Measurements from ENCODE around the gene GAS2.

GAS2 gene

DNA sequence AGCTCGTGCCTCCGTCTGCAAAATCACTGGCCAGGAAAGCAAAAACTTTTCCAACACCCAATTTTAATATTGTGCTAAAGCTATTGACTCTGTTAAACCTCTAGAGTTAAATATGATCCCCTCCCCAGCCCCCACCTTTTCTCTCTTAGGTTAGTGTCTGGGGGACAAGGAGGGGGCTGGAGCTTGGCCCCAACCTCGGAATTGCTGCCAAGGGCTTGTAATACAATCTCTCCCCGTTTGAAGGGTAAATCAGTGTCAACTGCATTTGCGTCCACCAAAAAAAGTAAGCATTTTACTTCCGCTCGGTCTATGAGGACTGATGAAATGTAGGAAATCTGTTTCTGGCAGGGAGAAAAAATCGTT, at the start of gene GAS2:
GAS2 (plus strand) TSS at position 287 of the 363 bp plus-strand sequence. CDS start 8,259 bp downstream, outside the sequence.
- Histone ChIP-seq H3K9ac (ENCODE audit: low read depth, low read length) (peak within 1 kb of the TSS; percentile 48), H3K36me3 (ENCODE audit: control insufficient read depth, insufficient read depth, low read length) (no peaks in the 10 kb centered on the region), H3K9me3 (ENCODE audit: control insufficient read depth, insufficient read depth, low read length) (no peaks in the 10 kb centered on the region), H3K4me3 (ENCODE audit: low read depth, low read length) (peak within 1 kb of the TSS; percentile 73), H3K27ac (ENCODE audit: low read depth, low read length) (no peak within 1 kb of the TSS), H3K4me1 (ENCODE audit: control insufficient read depth, insufficient read depth, low read length) (peaks cover 16% of the 10 kb centered on the region), H3K27me3 (ENCODE audit: control insufficient read depth, insufficient read depth, low read length) (peaks cover 28% of the 10 kb centered on the region)

DNA sequence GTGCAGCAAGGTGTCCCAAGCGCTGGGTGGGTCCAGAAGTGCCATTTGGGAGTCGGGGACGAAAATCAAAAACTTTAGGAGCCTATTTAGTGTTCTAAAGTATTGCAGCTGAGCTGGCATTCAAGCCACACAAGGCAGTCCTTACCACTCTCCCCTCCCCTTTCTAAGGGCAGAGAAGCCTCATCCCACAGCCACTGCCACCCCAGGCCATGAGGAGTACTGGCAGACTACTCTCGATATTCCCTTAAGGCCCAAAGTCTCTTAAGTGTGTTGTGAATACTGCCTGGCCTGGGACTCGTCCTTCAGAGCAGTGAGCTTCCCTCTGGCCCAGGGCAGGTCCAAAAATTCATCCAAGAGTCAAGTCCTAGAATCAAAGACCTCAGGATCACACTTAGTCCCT, 48.5 kb upstream of the GAS2 start:
- Histone ChIP-seq H3K9me3 (ENCODE audit: control insufficient read depth, insufficient read depth, low read length) (no peaks in the 10 kb centered on the region), H3K36me3 (ENCODE audit: control insufficient read depth, insufficient read depth, low read length) (no peaks in the 10 kb centered on the region), H3K4me3 (ENCODE audit: low read depth, low read length) (no peak overlapping the region), H3K4me1 (ENCODE audit: control insufficient read depth, insufficient read depth, low read length) (no peaks in the 10 kb centered on the region), H3K9ac (ENCODE audit: low read depth, low read length) (no peak overlapping the region), H3K27me3 (ENCODE audit: control insufficient read depth, insufficient read depth, low read length) (no peaks in the 10 kb centered on the region), H3K27ac (ENCODE audit: low read depth, low read length) (no peak overlapping the region)

DNA sequence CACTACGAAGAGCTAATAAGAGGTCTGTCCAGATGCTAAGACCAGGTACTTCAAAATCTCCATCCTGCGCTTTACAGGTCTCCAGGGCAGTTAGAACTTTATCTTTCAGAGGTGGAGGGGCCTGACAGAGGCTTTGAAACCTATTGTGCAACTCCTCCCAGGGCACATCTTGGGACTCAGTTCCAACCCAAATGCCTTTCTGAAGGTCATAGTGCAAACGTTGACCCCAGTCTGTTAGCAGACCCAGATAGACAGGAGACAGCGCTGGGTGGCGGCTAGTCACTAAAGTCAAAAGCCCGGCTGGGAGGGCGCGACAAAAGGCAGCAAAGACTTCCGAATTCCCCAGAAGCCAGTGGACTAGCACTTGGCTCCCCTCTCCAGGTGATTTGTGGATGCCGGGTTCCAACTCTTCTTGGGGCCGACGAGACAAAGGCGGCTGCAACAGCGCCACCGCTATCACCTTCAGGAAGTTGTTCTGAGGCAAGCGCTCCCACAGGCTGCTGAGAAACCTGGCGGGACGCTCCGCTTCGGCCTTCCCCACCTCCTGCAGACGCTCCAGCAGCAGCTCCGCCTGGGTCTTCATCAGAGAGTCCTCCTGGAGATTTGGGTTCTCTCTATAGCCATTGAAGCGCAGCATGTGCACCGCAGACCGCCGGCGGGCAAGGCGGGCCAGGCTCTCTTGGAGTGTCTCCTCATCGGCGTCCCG, 41.5 kb upstream of the GAS2 start:
- Histone ChIP-seq H3K27ac (ENCODE audit: low read depth, low read length) (peak overlapping the region; percentile 98), H3K4me1 (ENCODE audit: control insufficient read depth, insufficient read depth, low read length) (peaks cover 13% of the 10 kb centered on the region), H3K9me3 (ENCODE audit: control insufficient read depth, insufficient read depth, low read length) (no peaks in the 10 kb centered on the region), H3K36me3 (ENCODE audit: control insufficient read depth, insufficient read depth, low read length) (no peaks in the 10 kb centered on the region), H3K4me3 (ENCODE audit: low read depth, low read length) (peak overlapping the region; percentile 86), H3K27me3 (ENCODE audit: control insufficient read depth, insufficient read depth, low read length) (no peaks in the 10 kb centered on the region), H3K9ac (ENCODE audit: low read depth, low read length) (peak overlapping the region; percentile 95)

DNA sequence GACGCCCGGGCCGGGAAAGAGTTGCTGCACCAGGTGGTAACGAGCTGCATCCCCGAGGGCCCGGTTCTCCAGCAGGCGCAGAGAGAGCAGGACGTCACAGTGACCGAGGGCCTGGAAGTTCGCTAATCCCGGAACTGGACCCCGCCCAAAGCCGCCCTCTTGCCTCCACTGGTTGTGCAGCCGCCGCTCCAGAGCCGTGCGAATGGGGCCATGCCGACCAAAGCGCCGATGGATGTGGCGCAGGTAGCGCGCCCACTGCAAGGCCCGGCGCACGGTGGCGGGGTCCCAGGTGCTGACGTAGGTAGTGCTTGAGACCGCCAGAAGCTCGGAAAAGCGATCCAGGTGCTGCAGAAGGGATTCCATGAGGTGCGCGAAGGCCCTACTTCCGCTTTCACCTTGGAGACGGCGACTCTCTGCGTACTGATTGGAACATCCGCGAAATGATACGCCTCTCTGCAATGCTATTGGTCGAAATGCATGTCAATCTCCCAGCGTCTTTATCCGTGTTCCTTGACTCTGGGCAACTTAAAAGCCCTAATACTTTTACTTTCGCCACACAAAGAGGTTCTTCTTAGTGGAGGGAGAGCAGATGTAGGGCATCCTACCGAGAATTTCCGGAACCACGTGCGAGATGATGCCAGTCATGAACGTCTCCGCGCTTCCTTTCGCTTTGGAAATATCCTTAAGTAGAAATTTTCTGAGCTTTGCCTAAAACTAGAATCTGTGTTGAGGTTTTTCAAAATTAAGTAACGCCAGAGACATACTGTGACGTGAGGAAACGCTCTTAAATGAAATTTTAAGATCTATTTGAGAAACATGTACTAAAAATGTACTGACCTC, 40.7 kb upstream of the GAS2 start, which contains the start of gene FANCF:
FANCF (minus strand) TSS at position 376 of the 840 bp plus-strand sequence; CDS start at position 363, 13 bp downstream.
- Histone ChIP-seq H3K4me3 (ENCODE audit: low read depth, low read length) (peak within 1 kb of the TSS; percentile 86), H3K36me3 (ENCODE audit: control insufficient read depth, insufficient read depth, low read length) (no peaks in the 10 kb centered on the region), H3K27ac (ENCODE audit: low read depth, low read length) (peak within 1 kb of the TSS; percentile 98), H3K4me1 (ENCODE audit: control insufficient read depth, insufficient read depth, low read length) (peaks cover 13% of the 10 kb centered on the region), H3K9me3 (ENCODE audit: control insufficient read depth, insufficient read depth, low read length) (no peaks in the 10 kb centered on the region), H3K27me3 (ENCODE audit: control insufficient read depth, insufficient read depth, low read length) (no peaks in the 10 kb centered on the region), H3K9ac (ENCODE audit: low read depth, low read length) (peak within 1 kb of the TSS; percentile 95)

DNA sequence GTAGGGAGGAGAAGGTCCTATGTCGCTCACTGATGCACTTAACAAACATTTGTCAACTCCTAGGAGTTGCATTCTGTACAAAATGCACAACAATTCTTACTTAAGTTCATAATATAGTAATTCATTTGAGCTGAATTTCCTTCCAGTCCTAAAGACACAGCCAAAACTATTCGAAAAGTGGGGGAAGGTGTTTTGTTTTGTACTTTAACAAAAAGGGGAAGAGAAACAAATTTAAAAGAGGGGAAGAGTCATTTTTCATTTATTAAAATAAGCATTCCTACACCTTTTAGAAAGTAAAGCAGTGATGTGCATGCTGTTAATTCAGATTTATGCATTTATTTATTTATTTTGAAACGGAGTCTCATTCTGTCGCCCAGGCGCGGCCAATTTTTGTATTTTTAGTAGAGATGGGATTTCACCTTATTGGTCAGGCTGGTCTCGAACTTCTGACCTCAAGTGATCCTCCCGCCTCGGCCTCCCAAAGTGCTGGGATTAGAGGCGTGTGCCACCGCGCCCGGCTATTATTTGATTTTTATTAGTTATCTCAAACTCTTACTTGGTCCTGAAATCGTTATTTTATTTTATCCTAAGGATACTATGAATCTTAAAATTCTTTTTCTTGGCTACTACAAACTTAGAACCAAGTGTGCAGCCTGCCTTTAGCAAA, 39.7 kb upstream of the GAS2 start:
- no peak overlapping the region for H3K27ac ChIP-seq (ENCODE audit: low read depth, low read length)
- peak overlapping the region; percentile 95; the same call in 1 of the 2 replicates for H3K9ac ChIP-seq (ENCODE audit: low read depth, low read length)
- H3K9me3 ChIP-seq (ENCODE audit: control insufficient read depth, insufficient read depth, low read length): no peaks in the 10 kb centered on the region
- peaks cover 13% of the 10 kb centered on the region for H3K4me1 ChIP-seq (ENCODE audit: control insufficient read depth, insufficient read depth, low read length)
- H3K4me3 ChIP-seq (ENCODE audit: low read depth, low read length): peak overlapping the region; percentile 86
- no peaks in the 10 kb centered on the region for H3K27me3 ChIP-seq (ENCODE audit: control insufficient read depth, insufficient read depth, low read length)
- H3K36me3 ChIP-seq (ENCODE audit: control insufficient read depth, insufficient read depth, low read length): no peaks in the 10 kb centered on the region

DNA sequence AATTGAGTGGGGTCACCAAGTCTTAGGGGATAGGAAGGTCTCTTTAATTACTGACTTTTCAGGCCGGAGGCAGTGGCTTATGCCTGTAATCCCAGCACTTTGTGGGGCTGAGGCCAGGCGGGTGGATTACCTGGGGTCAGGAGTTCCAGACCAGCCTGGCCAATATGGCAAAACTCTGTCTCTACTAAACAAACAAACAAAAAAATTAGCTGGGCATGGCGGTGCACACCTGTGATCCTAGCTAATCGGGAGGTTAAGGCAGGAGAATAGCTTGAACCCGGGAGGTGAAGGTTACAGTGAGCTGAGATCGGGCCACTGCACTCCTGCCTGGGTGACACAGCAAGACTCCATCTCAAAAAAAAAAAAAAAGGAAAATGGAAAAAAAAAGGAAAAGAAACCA, 39.0 kb upstream of the GAS2 start:
- H3K4me3 ChIP-seq (ENCODE audit: low read depth, low read length): no peak overlapping the region
- H3K27me3 ChIP-seq (ENCODE audit: control insufficient read depth, insufficient read depth, low read length): no peaks in the 10 kb centered on the region
- no peak overlapping the region for H3K9ac ChIP-seq (ENCODE audit: low read depth, low read length)
- H3K4me1 ChIP-seq (ENCODE audit: control insufficient read depth, insufficient read depth, low read length): peaks cover 18% of the 10 kb centered on the region
- no peaks in the 10 kb centered on the region for H3K9me3 ChIP-seq (ENCODE audit: control insufficient read depth, insufficient read depth, low read length)
- no peaks in the 10 kb centered on the region for H3K36me3 ChIP-seq (ENCODE audit: control insufficient read depth, insufficient read depth, low read length)
- no peak overlapping the region for H3K27ac ChIP-seq (ENCODE audit: low read depth, low read length)

DNA sequence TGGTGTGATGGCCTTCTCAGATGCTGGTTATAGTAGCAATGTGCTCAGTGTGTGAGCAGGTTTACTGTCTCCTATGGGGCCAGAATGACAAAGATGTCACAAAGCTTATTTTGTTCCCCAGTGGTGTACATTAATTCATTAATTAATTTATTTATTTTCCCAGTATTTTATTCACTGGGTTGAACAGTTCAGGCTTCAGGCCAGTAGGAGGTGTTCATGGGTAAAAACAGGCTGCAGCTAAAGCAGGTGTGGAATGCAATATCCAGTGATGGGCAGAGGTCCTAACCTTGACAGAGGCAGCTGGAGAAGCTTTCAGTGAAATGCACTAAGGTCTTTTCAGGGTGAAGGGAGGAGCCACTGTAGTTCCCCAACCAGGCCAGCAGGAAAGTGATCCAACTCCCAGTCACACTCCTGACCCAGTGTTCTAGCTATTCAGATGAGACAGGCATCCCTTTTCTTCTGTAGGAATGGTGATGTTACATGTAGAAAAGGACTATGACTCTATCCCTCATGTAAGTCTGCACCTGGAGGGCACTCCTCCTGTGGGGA, 33.0 kb upstream of the GAS2 start:
- H3K36me3 ChIP-seq (ENCODE audit: control insufficient read depth, insufficient read depth, low read length): no peaks in the 10 kb centered on the region
- peaks cover 3% of the 10 kb centered on the region; the same call in 1 of the 2 replicates for H3K27me3 ChIP-seq (ENCODE audit: control insufficient read depth, insufficient read depth, low read length)
- no peak overlapping the region for H3K9ac ChIP-seq (ENCODE audit: low read depth, low read length)
- H3K4me3 ChIP-seq (ENCODE audit: low read depth, low read length): no peak overlapping the region
- H3K9me3 ChIP-seq (ENCODE audit: control insufficient read depth, insufficient read depth, low read length): no peaks in the 10 kb centered on the region
- peaks cover 28% of the 10 kb centered on the region for H3K4me1 ChIP-seq (ENCODE audit: control insufficient read depth, insufficient read depth, low read length)
- no peak overlapping the region for H3K27ac ChIP-seq (ENCODE audit: low read depth, low read length)

DNA sequence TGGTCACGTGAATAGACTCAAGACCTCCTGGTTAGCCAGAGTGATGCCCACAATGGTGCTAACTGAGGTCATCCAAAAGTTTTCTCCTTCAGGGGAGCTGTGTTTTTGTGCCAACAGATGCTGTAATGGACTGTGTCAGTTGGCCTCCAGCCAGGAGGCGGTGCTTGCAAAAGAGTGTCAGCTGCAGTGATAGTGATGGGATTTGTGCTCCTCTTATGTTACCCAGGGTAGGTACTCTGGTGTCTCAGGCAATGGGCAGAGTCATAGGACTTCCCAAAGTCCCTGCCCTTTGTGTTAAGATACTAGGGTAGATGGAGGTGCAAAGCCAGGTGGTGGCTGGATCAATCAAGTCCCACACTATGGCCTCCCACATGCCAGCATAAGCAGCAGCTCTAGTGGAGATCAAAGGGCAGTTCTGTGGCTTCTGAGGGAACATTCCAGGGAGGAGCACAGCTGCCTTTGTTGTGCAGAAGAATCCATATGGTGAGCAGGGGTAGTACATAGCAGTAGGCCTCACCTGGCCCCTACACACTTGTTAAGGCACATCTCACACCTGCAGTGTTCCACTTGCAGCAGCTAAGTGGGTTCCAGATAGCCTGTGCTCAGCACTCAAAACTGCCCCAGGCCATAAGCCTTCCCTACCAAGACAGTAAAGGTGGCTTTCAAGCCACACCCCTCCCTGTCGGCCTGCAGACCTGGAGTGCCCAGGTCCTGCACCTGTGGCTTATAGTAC, 31.3 kb upstream of the GAS2 start:
- Histone ChIP-seq H3K9ac (ENCODE audit: low read depth, low read length) (no peak overlapping the region), H3K9me3 (ENCODE audit: control insufficient read depth, insufficient read depth, low read length) (no peaks in the 10 kb centered on the region), H3K36me3 (ENCODE audit: control insufficient read depth, insufficient read depth, low read length) (no peaks in the 10 kb centered on the region), H3K4me1 (ENCODE audit: control insufficient read depth, insufficient read depth, low read length) (peaks cover 28% of the 10 kb centered on the region), H3K27me3 (ENCODE audit: control insufficient read depth, insufficient read depth, low read length) (peaks cover 17% of the 10 kb centered on the region), H3K27ac (ENCODE audit: low read depth, low read length) (peak overlapping the region; percentile 63), H3K4me3 (ENCODE audit: low read depth, low read length) (no peak overlapping the region)

DNA sequence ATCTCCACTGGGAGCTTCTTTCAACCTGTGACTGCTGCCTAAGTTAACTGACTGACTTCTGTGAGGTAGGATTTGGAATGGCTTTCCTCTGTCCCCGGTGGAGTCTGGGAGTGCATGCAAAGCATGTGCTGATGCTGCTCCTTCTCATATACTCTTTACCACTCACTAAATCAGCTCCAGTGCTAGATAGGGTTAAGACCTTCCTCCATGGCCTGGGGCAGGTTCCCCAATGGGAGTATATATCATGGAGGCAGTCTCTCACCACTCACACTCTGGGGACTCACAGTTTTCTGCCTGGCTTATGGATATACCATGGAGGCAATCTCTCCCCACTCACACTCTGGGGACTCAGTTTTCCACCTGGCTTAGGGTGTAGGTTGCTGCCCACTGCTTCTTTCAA, 30.7 kb upstream of the GAS2 start:
- no peak overlapping the region for H3K9ac ChIP-seq (ENCODE audit: low read depth, low read length)

DNA sequence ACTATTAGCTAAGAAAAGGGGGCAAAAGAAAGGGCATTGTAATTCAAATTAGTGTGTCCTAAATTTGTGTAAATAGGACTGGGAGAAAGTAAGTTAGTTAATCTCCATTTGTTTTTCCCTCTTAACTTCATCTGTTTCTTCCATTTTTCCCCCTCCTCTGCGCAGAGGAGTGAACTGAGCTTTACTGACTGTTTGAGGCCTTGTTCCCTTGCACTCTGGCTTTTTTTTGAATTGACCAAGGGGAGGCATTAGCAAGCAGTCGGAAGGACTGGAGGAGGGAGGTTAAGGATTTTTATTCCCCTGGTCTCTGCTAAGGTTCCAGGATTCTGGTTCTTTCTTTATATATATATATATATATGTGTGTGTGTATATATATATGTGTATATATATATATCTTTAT, 25.5 kb upstream of the GAS2 start:
- peaks cover 34% of the 10 kb centered on the region for H3K27me3 ChIP-seq (ENCODE audit: control insufficient read depth, insufficient read depth, low read length)
- no peaks in the 10 kb centered on the region for H3K36me3 ChIP-seq (ENCODE audit: control insufficient read depth, insufficient read depth, low read length)
- no peak overlapping the region for H3K9ac ChIP-seq (ENCODE audit: low read depth, low read length)
- peaks cover 20% of the 10 kb centered on the region for H3K4me1 ChIP-seq (ENCODE audit: control insufficient read depth, insufficient read depth, low read length)
- H3K27ac ChIP-seq (ENCODE audit: low read depth, low read length): peak overlapping the region; percentile 31
- H3K9me3 ChIP-seq (ENCODE audit: control insufficient read depth, insufficient read depth, low read length): no peaks in the 10 kb centered on the region
- no peak overlapping the region for H3K4me3 ChIP-seq (ENCODE audit: low read depth, low read length)

More for the DNA sequence above, 30.7 kb upstream of the GAS2 start:
- Histone ChIP-seq H3K4me1 (ENCODE audit: control insufficient read depth, insufficient read depth, low read length) (peaks cover 33% of the 10 kb centered on the region), H3K9me3 (ENCODE audit: control insufficient read depth, insufficient read depth, low read length) (no peaks in the 10 kb centered on the region), H3K36me3 (ENCODE audit: control insufficient read depth, insufficient read depth, low read length) (no peaks in the 10 kb centered on the region), H3K27me3 (ENCODE audit: control insufficient read depth, insufficient read depth, low read length) (peaks cover 20% of the 10 kb centered on the region), H3K4me3 (ENCODE audit: low read depth, low read length) (no peak overlapping the region), H3K27ac (ENCODE audit: low read depth, low read length) (peak overlapping the region; percentile 63)
